Astrocyte (in vitro differentiated cells and primary cell): ENCODE measurements around the gene SLC5A3.

Experiments
- EZH2 ChIP-seq: IDR thresholded peaks from 2 replicates; pipeline ENCODE4 v1.6.1; 2012; ENCODE audit warnings: mild to moderate bottlenecking, low read length, inconsistent platforms; ENCODE audit not compliant: insufficient read depth
- TF ChIP-seq, protein P1 (sequence below): IDR thresholded peaks from 2 replicates; pipeline ENCODE4 v1.5.1; 2011; ENCODE audit warnings: low read depth, mild to moderate bottlenecking, inconsistent platforms, low read length, moderate library complexity; ENCODE audit not compliant: insufficient read depth

GRCh38 chr21:34054259-34054658 lies 19.1 kb upstream of the SLC5A3 start:
- TF ChIP-seq, protein P1, sequence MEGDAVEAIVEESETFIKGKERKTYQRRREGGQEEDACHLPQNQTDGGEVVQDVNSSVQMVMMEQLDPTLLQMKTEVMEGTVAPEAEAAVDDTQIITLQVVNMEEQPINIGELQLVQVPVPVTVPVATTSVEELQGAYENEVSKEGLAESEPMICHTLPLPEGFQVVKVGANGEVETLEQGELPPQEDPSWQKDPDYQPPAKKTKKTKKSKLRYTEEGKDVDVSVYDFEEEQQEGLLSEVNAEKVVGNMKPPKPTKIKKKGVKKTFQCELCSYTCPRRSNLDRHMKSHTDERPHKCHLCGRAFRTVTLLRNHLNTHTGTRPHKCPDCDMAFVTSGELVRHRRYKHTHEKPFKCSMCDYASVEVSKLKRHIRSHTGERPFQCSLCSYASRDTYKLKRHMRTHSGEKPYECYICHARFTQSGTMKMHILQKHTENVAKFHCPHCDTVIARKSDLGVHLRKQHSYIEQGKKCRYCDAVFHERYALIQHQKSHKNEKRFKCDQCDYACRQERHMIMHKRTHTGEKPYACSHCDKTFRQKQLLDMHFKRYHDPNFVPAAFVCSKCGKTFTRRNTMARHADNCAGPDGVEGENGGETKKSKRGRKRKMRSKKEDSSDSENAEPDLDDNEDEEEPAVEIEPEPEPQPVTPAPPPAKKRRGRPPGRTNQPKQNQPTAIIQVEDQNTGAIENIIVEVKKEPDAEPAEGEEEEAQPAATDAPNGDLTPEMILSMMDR, result no peak
- TF ChIP-seq EZH2, result no peak
